H1 (cell line): Measurements from ENCODE around the gene LRRTM2. TPM values are rescaled to one million over a fixed set of nuclear protein-coding genes. Genes with fewer than 3 reads are reported as not detected.

Source experiments
- CTCF ChIA-PET: fragments of 300-600 bp; sonication (Branson Sonifier 250); formaldehyde crosslinking; loops from one replicate; lab custom pipeline; 2021; ENCODE audit not compliant: partially characterized antibody; lab: Charles Lee
- POLR2A ChIA-PET: fragments of 300-600 bp; sonication (Branson Sonifier 250); formaldehyde crosslinking; loops from one replicate; lab custom pipeline; 2021; ENCODE audit warnings: inconsistent platforms; ENCODE audit not compliant: partially characterized antibody; lab: Charles Lee
- DNase-seq, 2 experiments: peaks; one replicate each; pipeline versions ENCODE4 v3.0.0 to v3.0.0-alpha.2; 2010 to 2022; ENCODE audit warnings: low spot score in 2 of 2, low read depth in 1 of 2, mixed read lengths in 1 of 2
- FAIRE-seq: peaks from 2 replicates; lab custom pipeline; 2011; peaks lifted over from hg19 to GRCh38; lab: Jason Lieb, UNC
- H2AFZ ChIP-seq: 2 replicates; pipeline ENCODE4 v1.8.1; 2012; ENCODE audit warnings: low read length, inconsistent platforms
- H2AK5ac ChIP-seq: 2 replicates; pipeline ENCODE4 v1.6.1; 2013; ENCODE audit warnings: low read depth, low read length
- H2BK120ac ChIP-seq: replicated peaks from 2 replicates; pipeline ENCODE3; 2013; ENCODE audit warnings: low read depth, low read length, inconsistent platforms
- H2BK12ac ChIP-seq: 2 replicates; pipeline ENCODE4 v1.6.1; 2013; ENCODE audit warnings: low read depth, low read length
- H2BK15ac ChIP-seq: 2 replicates; pipeline ENCODE4 v1.6.1; 2013; ENCODE audit warnings: low read length
- H2BK20ac ChIP-seq: 2 replicates; pipeline ENCODE4 v1.6.1; 2013; ENCODE audit warnings: low read length
- H2BK5ac ChIP-seq: 2 replicates; pipeline ENCODE4 v1.6.1; 2013; ENCODE audit warnings: low read depth, low read length
- H3K14ac ChIP-seq: 2 replicates; pipeline ENCODE4 v1.6.1; 2013; ENCODE audit warnings: inconsistent platforms; ENCODE audit not compliant: insufficient read length
- H3K18ac ChIP-seq: 2 replicates; pipeline ENCODE4 v1.6.1; 2013; ENCODE audit warnings: low read length; ENCODE audit errors: extremely low read depth
- H3K23ac ChIP-seq: 2 replicates; pipeline ENCODE4 v1.6.1; 2013; ENCODE audit warnings: inconsistent platforms; ENCODE audit not compliant: insufficient read length
- H3K23me2 ChIP-seq: 2 replicates; pipeline ENCODE4 v1.6.1; 2013; ENCODE audit warnings: low read depth, low read length
- H3K27ac ChIP-seq: 2 replicates; pipeline ENCODE4 v1.6.1; 2011; ENCODE audit warnings: low read depth, low read length, inconsistent platforms
- H3K27me3 ChIP-seq, 4 experiments: replicated peaks in 1 of 4; 1 replicate in 1 of 4; 2 replicates in 3 of 4; pipeline versions ENCODE4 v1.6.1 to v1.8.1; 2011 to 2013; ENCODE audit warnings: low read length in 3 of 4, mild to moderate bottlenecking in 3 of 4, inconsistent platforms in 2 of 4, mixed read lengths in 2 of 4, moderate library complexity in 1 of 4; ENCODE audit not compliant: control insufficient read depth in 3 of 4, insufficient read depth in 3 of 4; ENCODE audit errors: extremely low read depth in 1 of 4
- H3K36me3 ChIP-seq, 4 experiments: 2 replicates each; pipeline versions ENCODE4 v1.6.1 to v1.8.1; 2011 to 2013; ENCODE audit warnings: mild to moderate bottlenecking in 4 of 4, low read length in 3 of 4, moderate library complexity in 2 of 4, control low read depth in 1 of 4, inconsistent platforms in 1 of 4; ENCODE audit not compliant: insufficient read depth in 4 of 4, control insufficient read depth in 2 of 4
- H3K4ac ChIP-seq: replicated peaks from 2 replicates; pipeline ENCODE3; 2013; ENCODE audit warnings: low read length, low read depth, mixed read lengths, inconsistent platforms; ENCODE audit not compliant: insufficient read length
- H3K4me1 ChIP-seq, 4 experiments: replicated peaks in 1 of 4; 1 replicate in 1 of 4; 2 replicates in 3 of 4; pipeline versions ENCODE4 v1.6.1 to v1.8.1; 2011 to 2013; ENCODE audit warnings: low read length in 3 of 4, inconsistent platforms in 2 of 4, mixed read lengths in 1 of 4; ENCODE audit not compliant: insufficient read depth in 4 of 4, control insufficient read depth in 3 of 4
- H3K4me2 ChIP-seq, 2 experiments: 2 replicates each; pipeline versions ENCODE4 v1.6.1 to v1.8.1; 2011 to 2013; ENCODE audit warnings: low read depth in 2 of 2, low read length in 2 of 2, control low read depth in 1 of 2, inconsistent platforms in 1 of 2, mild to moderate bottlenecking in 1 of 2; ENCODE audit not compliant: insufficient read depth in 1 of 2
- H3K4me3 ChIP-seq, 4 experiments: fragments of 200-600, 300-600 bp in 1 of 4; sonication (generic), shearing (Covaris generic), sonication (Bioruptor Twin) in 1 of 4; 2 replicates each; pipeline versions ENCODE4 v1.5.1 to v1.8.1; 2011 to 2016; ENCODE audit warnings: low read length in 4 of 4, low read depth in 3 of 4, control low read depth in 2 of 4, inconsistent platforms in 2 of 4, mild to moderate bottlenecking in 2 of 4, mixed read lengths in 1 of 4, moderate library complexity in 1 of 4; ENCODE audit not compliant: insufficient read depth in 2 of 4; ENCODE audit errors: extremely low read depth in 1 of 4
- H3K56ac ChIP-seq: replicated peaks from 2 replicates; pipeline ENCODE3; 2013; ENCODE audit warnings: low read depth, mild to moderate bottlenecking, mixed read lengths, low read length, inconsistent platforms; ENCODE audit not compliant: insufficient read length
- H3K79me1 ChIP-seq: 2 replicates; pipeline ENCODE4 v1.6.1; 2013; ENCODE audit warnings: low read depth, low read length, control low read depth
- H3K79me2 ChIP-seq, 2 experiments: 2 replicates each; pipeline versions ENCODE4 v1.6.1 to v1.8.1; 2012 to 2013; ENCODE audit warnings: low read length in 2 of 2, mild to moderate bottlenecking in 2 of 2, inconsistent platforms in 1 of 2; ENCODE audit not compliant: insufficient read depth in 2 of 2, control insufficient read depth in 1 of 2
- H3K9ac ChIP-seq, 4 experiments: replicated peaks in 1 of 4; 1 replicate in 1 of 4; 2 replicates in 3 of 4; pipeline versions ENCODE4 v1.6.1 to v1.8.1; 2011 to 2013; ENCODE audit warnings: low read depth in 3 of 4, low read length in 3 of 4, control low read depth in 2 of 4, mild to moderate bottlenecking in 2 of 4, moderate library complexity in 2 of 4, inconsistent platforms in 1 of 4; ENCODE audit errors: extremely low read depth in 1 of 4
- H3K9me3 ChIP-seq, 2 experiments: 2 replicates each; pipeline versions ENCODE4 v1.6.1 to v1.8.1; 2012 to 2013; ENCODE audit warnings: mild to moderate bottlenecking in 2 of 2, moderate library complexity in 2 of 2, control low read depth in 1 of 2, inconsistent platforms in 1 of 2, low read depth in 1 of 2, low read length in 1 of 2, mixed read lengths in 1 of 2; ENCODE audit not compliant: insufficient read depth in 2 of 2
- H4K20me1 ChIP-seq, 2 experiments: replicated peaks in 1 of 2; 2 replicates each; pipeline versions ENCODE3 to v1.8.1; 2011 to 2013; ENCODE audit warnings: inconsistent platforms in 2 of 2, low read length in 2 of 2, mild to moderate bottlenecking in 1 of 2; ENCODE audit not compliant: insufficient read depth in 2 of 2, control insufficient read depth in 1 of 2
- H4K5ac ChIP-seq: 2 replicates; pipeline ENCODE4 v1.6.1; 2013; ENCODE audit warnings: low read length, low read depth, mixed read lengths, inconsistent platforms; ENCODE audit not compliant: insufficient read length
- H4K8ac ChIP-seq: 2 replicates; pipeline ENCODE4 v1.8.0; 2013; ENCODE audit warnings: mild to moderate bottlenecking, moderate library complexity, low read length, inconsistent platforms; ENCODE audit not compliant: insufficient read depth; ENCODE audit errors: extremely low read depth
- H4K91ac ChIP-seq: replicated peaks from 2 replicates; pipeline ENCODE3; 2013; ENCODE audit warnings: low read length, mixed read lengths, inconsistent platforms; ENCODE audit not compliant: insufficient read length
- WGBS, 2 experiments: shearing (Covaris generic) in 1 of 2; methylation state at CpG; one replicate each; pipeline versions ENCODE4 v1.1.6 to v1.1.7; 2013 to 2015; ENCODE audit warnings: low lambda C conversion rate in 2 of 2, mixed read lengths in 2 of 2, inconsistent platforms in 1 of 2, low coverage in 1 of 2, missing lambda C conversion rate in 1 of 2; ENCODE audit not compliant: insufficient replicate concordance in 2 of 2, insufficient coverage in 1 of 2, insufficient read length in 1 of 2; ENCODE audit errors: extremely low coverage in 1 of 2, missing lambda C conversion rate in 1 of 2; 5-methylcytosine and 5-hydroxymethylcytosine counted together
- polyA plus RNA-seq, 7 experiments: library from polyadenylated mRNA; depleted of rRNA in 3 of 7; stranded (reverse) in 5 of 7; unstranded in 2 of 7; fragments of >200 nt in 5 of 7; fragments of 200-250 nt in 2 of 7; gene quantifications; 1 replicate in 5 of 7; 2 replicates in 1 of 7; 4 replicates in 1 of 7; pipeline versions ENCODE4 v1.2.1 to v1.2.3, GENCODE V29; 2011 to 2013; ENCODE audit warnings: missing spikeins in 2 of 7, mixed read lengths in 2 of 7
- total RNA-seq: library from RNA; stranded (reverse); fragmentation: NEBNext Ultra II Directional; extraction: Animal tissue kit (Norgen Biotek cat#: 25700); gene quantifications from 2 replicates; pipeline ENCODE4 v1.2.1, GENCODE V29; 2021

LRRTM2 gene
- total and polyA plus RNA-seq, 2 of the 8 experiments (the other 6 are each of a cell fraction or from before 2014, with no cell fraction given) = not detected

DNA sequence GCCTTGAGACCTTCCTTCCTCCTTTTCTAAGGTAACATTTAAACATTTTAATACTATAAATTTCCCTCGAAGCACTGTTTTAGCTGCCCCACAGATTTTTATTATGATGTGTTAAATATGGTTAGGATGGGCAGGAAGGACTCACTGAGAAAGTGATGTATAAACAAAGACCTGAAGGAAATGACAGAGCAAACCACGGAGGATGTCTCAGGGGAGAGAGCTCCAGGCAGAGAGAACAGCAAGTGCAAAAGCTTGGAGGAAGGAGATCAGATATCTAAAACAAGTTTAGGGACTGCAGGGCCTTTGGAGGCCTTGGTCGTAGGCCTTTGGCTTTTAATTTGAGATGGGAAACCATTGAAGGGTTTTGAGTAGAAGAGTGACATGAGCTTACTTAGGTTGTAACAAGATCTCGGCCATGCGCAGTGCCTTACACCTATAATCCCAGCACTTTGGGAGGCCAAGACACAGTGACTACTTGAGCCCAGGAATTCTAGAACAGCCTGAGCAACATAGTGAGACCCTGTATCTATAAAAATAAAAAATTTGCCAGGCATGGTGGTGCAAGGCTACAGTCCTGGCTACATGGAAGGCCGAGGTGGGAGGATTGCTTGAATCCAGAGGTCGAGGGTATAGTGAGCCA lies 35.5 kb upstream of the LRRTM2 start:
- ChIA-PET CTCF (interaction anchor here (1.0 to 1.3 kb wide), 2 partner anchors 10 to 37 kb away, joined by 3 to 5 read pairs; no protein-coding TSS in a partner anchor), POLR2A (no interaction called here)
- H2BK120ac ChIP-seq = no peak overlapping the region
- no peaks in the 10 kb centered on the region for H3K79me2 ChIP-seq
- no peaks in the 10 kb centered on the region for H3K27me3 ChIP-seq
- no peak overlapping the region for H3K14ac ChIP-seq
- H2BK5ac ChIP-seq = no peak overlapping the region
- H3K4me2 ChIP-seq = no peak overlapping the region
- DNase-seq = no peak
- no peak overlapping the region for H3K9ac ChIP-seq
- no peak overlapping the region for H4K8ac ChIP-seq
- FAIRE-seq = no peak
- H3K27ac ChIP-seq = no peak overlapping the region
- no peak overlapping the region for H2AK5ac ChIP-seq
- H2AFZ ChIP-seq = no peak overlapping the region
- no peaks in the 10 kb centered on the region for H3K79me1 ChIP-seq
- no peak overlapping the region for H2BK20ac ChIP-seq
- H4K20me1 ChIP-seq = peaks cover 0 to 2% of the 10 kb centered on the region in 2 experiments
- peaks cover 2 to 26% (median 6%) of the 10 kb centered on the region in 4 experiments; a peak in 5 of 8 replicates for H3K36me3 ChIP-seq
- no peak overlapping the region; the same call in 1 of the 2 replicates for H3K18ac ChIP-seq
- no peak overlapping the region for H3K4ac ChIP-seq
- H3K23ac ChIP-seq = no peak overlapping the region
- no peaks in the 10 kb centered on the region for H3K9me3 ChIP-seq
- H3K4me1 ChIP-seq = no peaks in the 10 kb centered on the region
- no peak overlapping the region for H2BK12ac ChIP-seq
- no peaks in the 10 kb centered on the region for H3K23me2 ChIP-seq
- H4K91ac ChIP-seq = no peak overlapping the region
- H3K56ac ChIP-seq = no peak overlapping the region
- H3K4me3 ChIP-seq = no peak overlapping the region
- no peak overlapping the region for H4K5ac ChIP-seq
- no peak overlapping the region for H2BK15ac ChIP-seq
- WGBS, 2 experiments = 91% methylated on average over 7 of the region's 7 CpGs; no CpG with 5 or more reads in 1 of the 2 experiments
